Neutrophil (primary cell): ENCODE results near the gene C1RL.

Experiments
- H3K27ac ChIP-seq: fragments of 200-600 bp; sonication (generic); 2 replicates; pipeline ENCODE4 v1.5.1; 2016; ENCODE audit warnings: mild to moderate bottlenecking, moderate library complexity
- H3K27me3 ChIP-seq: fragments of 200-600 bp; sonication (generic); 2 replicates; pipeline ENCODE4 v1.6.0; 2016; ENCODE audit warnings: mild to moderate bottlenecking
- H3K36me3 ChIP-seq: fragments of 200-600 bp; sonication (generic); 2 replicates; pipeline ENCODE4 v1.5.1; 2017
- H3K4me1 ChIP-seq, 2 experiments: fragments of 200-600 bp in 1 of 2; sonication (generic) in 1 of 2; 1 replicate in 1 of 2; 2 replicates in 1 of 2; pipeline versions ENCODE4 v1.5.1 to v1.6.1; 2013 to 2016; ENCODE audit warnings: low read depth in 1 of 2, low read length in 1 of 2, mild to moderate bottlenecking in 1 of 2, moderate library complexity in 1 of 2; ENCODE audit not compliant: control insufficient read depth in 1 of 2, insufficient read depth in 1 of 2
- H3K4me3 ChIP-seq, 2 experiments: fragments of 200-600 bp in 1 of 2; sonication (generic) in 1 of 2; 1 replicate in 1 of 2; 2 replicates in 1 of 2; pipeline ENCODE4 v1.5.1; 2013 to 2016; ENCODE audit warnings: low read depth in 1 of 2, low read length in 1 of 2, mild to moderate bottlenecking in 1 of 2, moderate library complexity in 1 of 2
- H3K9me3 ChIP-seq: fragments of 200-600 bp; sonication (generic); 2 replicates; pipeline ENCODE4 v1.5.1; 2016
- CTCF ChIP-seq: fragments of 200-600 bp; sonication (generic); IDR thresholded peaks from 2 replicates; pipeline ENCODE4 v1.5.1; 2016; ENCODE audit warnings: antibody characterized with exemption

C1RL gene, protein sequence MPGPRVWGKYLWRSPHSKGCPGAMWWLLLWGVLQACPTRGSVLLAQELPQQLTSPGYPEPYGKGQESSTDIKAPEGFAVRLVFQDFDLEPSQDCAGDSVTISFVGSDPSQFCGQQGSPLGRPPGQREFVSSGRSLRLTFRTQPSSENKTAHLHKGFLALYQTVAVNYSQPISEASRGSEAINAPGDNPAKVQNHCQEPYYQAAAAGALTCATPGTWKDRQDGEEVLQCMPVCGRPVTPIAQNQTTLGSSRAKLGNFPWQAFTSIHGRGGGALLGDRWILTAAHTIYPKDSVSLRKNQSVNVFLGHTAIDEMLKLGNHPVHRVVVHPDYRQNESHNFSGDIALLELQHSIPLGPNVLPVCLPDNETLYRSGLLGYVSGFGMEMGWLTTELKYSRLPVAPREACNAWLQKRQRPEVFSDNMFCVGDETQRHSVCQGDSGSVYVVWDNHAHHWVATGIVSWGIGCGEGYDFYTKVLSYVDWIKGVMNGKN

GRCh38 chr12:7108796-7109571 lies at the start of gene C1RL:
C1RL (minus strand) TSS chr12:7109214; CDS start chr12:7109180, 34 bp downstream.
- Histone ChIP-seq H3K36me3 (peaks cover 11% of the 10 kb centered on the region), H3K27ac (peak within 1 kb of the TSS; percentile 97), H3K4me1 (peaks cover 52 to 70% of the 10 kb centered on the region in 2 experiments), H3K4me3 (peak within 1 kb of the TSS; percentile 94 to 99), H3K9me3 (no peaks in the 10 kb centered on the region), H3K27me3 (no peaks in the 10 kb centered on the region)
- peak; percentile 99 for TF ChIP-seq CTCF

GRCh38 chr12:7157391-7157790 lies 48.4 kb upstream of the C1RL start:
- Histone ChIP-seq H3K27ac (no peak overlapping the region), H3K4me1 (peaks cover 6 to 11% of the 10 kb centered on the region in 2 experiments), H3K4me3 (no peak overlapping the region), H3K9me3 (no peaks in the 10 kb centered on the region), H3K27me3 (peaks cover 12% of the 10 kb centered on the region), H3K36me3 (peaks cover 41% of the 10 kb centered on the region)
- TF ChIP-seq CTCF = no peak

- Histone ChIP-seq H3K27me3 (peaks cover 3% of the 10 kb centered on the region), H3K9me3 (no peaks in the 10 kb centered on the region), H3K4me3 (no peak overlapping the region), H3K4me1 (peaks cover 6 to 11% of the 10 kb centered on the region in 2 experiments), H3K27ac (no peak overlapping the region), H3K36me3 (peaks cover 46% of the 10 kb centered on the region)
- no peak for TF ChIP-seq CTCF
Observed at GRCh38 chr12:7156259-7157197, 47.5 kb upstream of the C1RL start.

DNA sequence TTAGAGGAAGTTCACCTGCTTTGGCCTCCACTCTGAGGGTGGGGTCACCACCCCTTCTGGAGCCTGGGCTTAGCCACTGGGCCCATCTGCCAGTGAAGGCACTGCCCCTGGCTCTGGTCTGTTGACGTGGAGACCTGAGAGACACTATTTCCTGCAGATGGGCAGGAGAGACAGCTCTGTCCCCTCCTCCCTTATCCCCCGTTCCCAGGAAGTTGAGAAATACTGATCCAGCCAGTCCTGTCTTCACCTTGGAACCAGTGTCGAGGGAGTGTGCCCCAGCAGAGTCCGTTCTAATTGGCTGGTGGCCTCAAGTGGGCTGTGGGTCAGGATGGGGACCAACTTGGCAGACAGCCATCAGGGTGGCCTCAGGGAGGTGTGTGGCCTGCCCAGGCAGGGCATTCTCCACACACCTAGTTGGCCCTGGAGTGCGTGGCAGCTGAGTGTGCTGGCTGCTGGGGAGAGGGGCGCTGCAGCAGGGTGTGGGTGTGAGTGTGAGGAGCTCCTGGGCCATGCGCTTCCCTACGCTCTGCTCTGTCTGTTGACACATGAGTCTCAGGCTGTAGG lies 46.5 kb upstream of the C1RL start:
- Histone ChIP-seq H3K27ac (no peak overlapping the region), H3K9me3 (no peaks in the 10 kb centered on the region), H3K4me1 (peaks cover 6 to 11% of the 10 kb centered on the region in 2 experiments), H3K27me3 (no peaks in the 10 kb centered on the region), H3K4me3 (no peak overlapping the region), H3K36me3 (peaks cover 56% of the 10 kb centered on the region)
- TF ChIP-seq CTCF = no peak
